GM18499 (cell line): ENCODE results near the gene NR6A1.

Source experiments
- ATAC-seq: cut with Tn5 transposase; IDR thresholded peaks from one replicate; pipeline ENCODE4 v1.9.1; 2021; ENCODE audit warnings: moderate number of reproducible peaks; ENCODE audit not compliant: insufficient read depth, unreplicated experiment

The NR6A1 gene

DNA sequence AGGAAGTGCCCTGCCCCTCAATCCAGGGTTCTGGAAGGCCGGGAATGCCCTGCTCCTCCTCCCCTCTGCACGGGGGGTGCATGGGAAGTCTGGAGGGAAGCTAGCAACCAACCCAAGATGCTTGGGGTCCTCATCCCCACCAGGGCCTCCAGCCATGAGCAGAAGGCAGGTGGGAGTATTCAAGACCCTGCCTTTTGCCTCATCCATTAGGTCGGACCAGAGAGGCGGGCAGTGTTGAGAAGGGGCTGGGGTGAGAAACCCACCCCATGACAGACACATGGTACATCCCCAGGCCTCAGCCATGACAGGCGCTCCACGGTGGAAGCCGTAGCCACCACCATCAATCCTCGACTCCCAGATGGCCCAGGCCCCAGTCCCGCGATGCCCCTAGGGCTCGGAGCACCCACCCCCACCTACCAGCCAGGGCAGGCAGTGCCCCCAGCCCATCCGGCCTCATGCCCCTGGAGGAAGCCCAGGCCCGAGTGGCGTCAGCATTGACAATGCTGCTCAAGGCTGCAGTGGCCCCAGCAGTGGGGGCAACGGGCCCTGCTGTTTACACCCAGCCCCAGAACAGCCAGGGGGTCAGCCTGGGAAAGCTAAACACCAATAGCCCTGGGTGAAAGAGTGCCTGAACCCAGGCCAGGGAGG is 272.5 kb downstream of the NR6A1 start:
- no peak for ATAC-seq

DNA sequence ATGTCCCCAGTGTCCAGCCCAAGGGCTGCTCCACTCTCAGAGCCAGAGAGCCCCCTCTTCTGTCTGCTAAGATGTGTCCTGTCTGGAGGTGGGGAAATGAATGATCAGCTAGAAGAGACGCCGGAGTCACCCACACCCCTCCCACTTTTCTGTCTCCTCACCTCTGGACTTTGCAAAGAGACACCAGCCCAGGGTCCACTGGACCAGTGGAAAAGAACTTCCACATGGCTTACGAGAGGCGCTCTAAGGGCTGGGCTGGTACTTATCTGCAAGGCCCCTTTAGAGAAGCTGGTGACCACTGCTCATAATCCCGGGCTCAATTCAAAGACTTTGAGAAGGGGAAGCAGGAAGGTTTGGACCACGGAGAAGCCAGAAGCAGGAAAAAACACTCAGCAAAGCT is 273.1 kb downstream of the NR6A1 start:
- ATAC-seq: no peak

DNA sequence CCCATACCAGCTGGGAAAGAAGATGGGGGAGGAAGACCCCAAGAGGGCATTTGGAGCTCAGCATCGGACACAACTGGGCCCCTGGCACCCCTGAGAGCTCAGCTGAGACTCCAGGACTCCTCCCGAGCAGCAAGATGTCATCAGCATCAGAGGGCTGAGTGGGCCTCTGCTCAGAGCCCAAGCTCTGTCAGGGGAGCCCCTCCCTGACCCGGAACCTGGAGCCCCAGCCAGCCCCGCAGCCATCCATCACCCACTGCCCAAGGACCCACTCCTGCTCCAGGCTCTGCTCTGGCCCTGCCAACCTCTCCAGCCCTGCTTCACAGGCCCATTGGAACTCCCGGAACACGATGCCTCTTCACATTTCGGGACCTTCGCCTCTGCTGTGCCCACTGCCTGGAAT is 273.7 kb downstream of the NR6A1 start:
- ATAC-seq: no peak

DNA sequence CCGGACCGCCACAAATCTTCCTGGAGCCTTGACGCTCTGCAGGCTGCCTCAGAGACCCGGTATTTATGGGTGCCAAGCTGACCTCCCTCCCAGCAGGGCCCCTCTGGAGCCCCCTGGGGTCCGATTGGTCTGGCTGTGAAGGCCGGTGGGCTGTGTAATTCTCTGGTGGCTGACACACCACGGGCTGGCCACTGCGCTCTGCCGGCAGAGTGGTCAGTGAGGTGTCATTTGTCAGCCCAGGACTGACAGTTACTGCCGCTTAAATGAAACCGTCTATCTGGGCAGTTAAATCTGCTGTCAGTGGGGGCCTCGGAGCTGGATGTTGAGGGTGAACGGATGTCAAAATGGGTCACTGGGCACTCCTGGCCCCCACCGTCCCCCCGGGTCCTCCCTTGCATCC is 274.6 kb downstream of the NR6A1 start:
- no peak for ATAC-seq

DNA sequence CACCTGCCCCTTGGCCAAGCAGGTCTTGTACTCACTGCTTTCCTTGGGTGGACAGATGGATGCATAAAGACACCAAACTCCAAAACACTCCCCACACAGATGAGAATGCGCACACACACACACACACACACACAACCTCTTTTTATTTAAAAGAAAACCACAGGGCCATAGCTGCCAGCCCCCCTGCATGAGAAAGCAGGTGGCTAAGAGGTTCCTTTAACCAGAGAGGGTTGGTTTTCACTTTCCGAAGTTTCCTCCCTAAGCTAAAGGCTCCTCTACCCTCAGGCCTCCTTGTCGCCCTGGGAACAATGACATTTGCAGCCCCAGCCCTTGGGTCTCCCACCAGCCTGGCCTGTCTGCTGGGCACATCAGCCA is 275.0 kb downstream of the NR6A1 start:
- ATAC-seq: no peak

DNA sequence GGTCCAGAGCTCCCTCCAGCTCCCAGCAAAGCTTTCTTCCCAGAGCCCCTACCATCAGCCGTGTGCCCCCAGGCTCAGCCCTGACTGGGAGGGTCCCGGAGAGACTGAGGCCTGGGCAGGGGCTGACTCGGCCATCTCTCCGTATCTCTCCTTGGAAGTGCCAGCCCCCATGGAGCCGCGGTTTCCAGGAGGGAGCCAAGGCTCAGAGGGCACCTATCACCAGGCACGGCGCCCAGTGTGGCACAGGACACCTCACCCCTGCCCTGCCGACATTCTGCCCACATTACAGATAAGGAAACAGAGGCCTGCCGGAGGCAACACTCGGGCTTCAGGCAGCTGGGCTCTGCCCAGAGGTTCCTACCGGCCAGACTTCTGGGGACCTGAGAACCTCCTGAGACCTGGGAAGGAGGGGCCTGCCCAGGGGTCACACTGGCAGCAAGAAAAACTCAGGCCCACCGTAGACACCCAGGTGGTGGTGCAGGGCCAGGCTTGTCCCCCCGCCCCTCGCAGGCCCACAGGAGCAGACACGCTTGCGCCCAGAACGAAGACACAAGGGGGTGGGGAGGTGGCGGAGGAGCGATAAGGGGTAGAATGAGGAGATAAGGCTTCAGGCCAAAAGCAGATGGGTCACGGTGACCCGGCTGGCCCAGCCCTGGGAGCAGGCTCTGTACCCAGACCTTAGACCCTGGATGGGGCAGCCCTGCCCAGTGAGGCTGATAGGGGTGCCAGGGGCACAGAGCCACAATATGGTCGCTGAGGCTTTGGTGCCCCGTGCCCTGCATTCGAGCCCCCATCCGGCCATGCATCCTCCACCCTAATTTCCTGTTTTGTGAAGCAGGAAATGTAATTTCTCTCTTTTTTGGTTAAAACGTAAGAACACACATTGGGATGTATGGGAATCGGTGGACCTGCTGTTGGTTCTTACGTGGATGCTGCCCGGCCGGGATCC is 275.7 kb downstream of the NR6A1 start:
- ATAC-seq: no peak

- ATAC-seq: no peak
These were observed 277.2 kb downstream of the NR6A1 start for GRCh38 chr9:124493794-124494479.

DNA sequence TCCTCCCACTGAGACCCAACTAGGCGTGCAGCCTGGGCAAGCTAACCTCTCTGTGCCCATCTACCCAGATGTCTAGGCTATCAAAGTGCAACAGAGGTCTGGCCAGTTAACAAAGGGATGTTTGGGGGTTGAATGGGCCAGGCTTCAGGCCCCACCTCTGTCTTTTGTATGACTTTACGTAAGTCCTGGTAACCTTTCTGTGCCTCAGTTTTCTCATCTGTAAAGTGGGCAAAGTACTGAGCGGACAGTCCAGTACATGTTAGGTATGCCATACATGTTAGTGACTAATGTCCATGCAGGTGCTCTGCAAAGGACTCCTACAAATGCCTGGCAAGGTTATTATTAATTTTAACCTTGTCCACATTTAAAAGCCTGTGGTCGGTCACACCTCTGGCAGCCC is 277.9 kb downstream of the NR6A1 start:
- ATAC-seq: no peak

GRCh38 chr9:124492818-124493217 is 278.3 kb downstream of the NR6A1 start:
- ATAC-seq: no peak

DNA sequence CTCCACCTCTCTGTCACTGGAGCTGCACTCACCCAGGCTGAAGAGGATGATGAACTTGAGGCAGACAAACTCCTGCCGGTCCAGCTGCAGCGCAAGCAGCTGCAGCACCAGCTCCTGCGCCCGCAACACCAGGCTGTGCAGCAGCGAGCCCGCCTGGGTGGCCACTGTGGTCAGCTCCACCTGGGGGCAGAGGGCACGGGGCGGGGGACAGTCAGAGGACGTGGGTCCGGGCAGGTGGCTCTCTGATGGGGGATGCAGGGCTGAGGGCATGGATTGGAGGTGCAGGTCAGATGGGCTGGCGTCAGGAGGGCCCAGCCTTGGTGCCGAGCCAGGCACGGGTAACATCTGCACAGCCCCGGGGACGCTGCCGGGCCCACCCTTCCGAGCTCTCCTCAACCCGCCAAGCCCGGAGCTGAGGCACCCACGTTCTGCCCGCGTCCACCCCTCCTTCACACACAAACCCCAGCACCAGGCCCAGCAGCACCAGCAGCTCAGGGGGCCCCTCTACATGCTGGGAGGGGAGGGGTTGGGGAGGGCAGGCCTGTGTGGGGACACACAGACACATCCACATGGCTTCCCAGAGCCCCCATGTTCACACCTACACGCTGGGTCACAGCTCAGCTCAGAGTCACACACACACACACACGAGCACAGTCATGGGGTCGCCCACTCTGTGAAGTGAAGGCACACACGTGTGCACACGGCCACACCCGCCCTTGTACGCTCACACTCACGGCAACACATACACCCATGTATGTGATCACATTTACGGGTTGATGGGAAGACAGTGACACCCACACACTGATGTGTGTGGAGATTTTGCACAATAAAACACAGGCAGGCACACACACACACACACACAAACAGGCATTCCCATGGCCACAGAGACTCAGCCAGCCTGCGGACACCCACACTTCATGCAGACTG is 279.8 kb downstream of the NR6A1 start:
- ATAC-seq: no peak

GRCh38 chr9:124490004-124490403 is 281.1 kb downstream of the NR6A1 start:
- ATAC-seq: no peak

DNA sequence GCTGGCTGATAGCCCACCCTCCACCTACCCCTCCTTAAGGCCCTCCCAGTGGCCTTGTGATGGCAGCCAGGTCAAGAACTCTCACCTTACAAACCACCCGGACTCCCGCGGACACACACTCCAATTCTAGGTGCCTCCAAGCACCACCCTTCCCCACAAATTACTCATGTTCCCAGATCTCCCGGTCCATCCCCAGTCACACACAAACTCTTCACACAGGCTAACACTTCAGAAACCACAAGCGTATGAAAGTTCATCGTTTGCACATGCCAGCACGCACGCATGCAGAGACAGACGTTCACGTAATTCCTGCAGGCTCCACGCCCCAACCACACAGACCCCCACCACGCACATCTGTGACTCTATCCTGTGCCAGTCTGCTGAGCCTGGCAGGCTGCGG is 281.9 kb downstream of the NR6A1 start:
- no peak for ATAC-seq

GRCh38 chr9:124488641-124489210 is 282.4 kb downstream of the NR6A1 start:
- ATAC-seq: no peak

GRCh38 chr9:124487260-124488182 is 283.6 kb downstream of the NR6A1 start:
- no peak for ATAC-seq

DNA sequence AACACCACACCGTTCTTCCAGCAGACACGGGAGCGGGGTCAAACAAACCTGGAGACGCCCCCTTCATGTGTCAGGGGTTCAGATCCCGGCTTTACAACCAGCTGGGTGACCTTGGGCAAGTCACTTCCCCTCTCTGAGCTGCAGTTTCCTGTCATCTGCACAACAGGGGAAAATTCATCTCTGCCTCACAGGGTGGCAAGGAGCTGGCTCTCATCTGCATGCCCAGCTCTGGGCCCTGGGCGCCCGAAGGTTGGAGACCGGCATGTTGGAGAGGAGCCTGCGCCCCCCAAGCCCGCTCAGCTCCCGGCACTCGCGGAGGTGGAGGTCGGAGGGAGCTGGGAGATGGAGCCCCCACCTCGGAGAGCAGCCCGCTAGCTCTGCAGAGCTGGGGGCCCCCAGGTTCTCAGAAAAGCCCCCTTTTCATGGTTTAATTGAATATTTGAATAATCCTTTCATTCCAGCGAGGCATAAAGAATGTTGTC is 284.3 kb downstream of the NR6A1 start:
- ATAC-seq: no peak

- ATAC-seq: no peak
These were observed 285.2 kb downstream of the NR6A1 start for GRCh38 chr9:124485936-124486335.

- no peak for ATAC-seq
These were observed 285.9 kb downstream of the NR6A1 start for GRCh38 chr9:124485201-124485600.

GRCh38 chr9:124483481-124483880 is 287.6 kb downstream of the NR6A1 start:
- no peak for ATAC-seq
